SK-N-DZ (cell line): ENCODE results near the gene ANKS6.

Source experiments
- DNase-seq: peaks from one replicate; pipeline ENCODE4 v3.0.0-alpha.2; 2015; ENCODE audit warnings: low spot score

ANKS6 gene

GRCh38 chr9:98772364-98773155 is 23.8 kb downstream of the ANKS6 start:
- DNase-seq, result no peak

- no peak for DNase-seq
These were observed 25.0 kb downstream of the ANKS6 start for GRCh38 chr9:98771209-98771874.

- DNase-seq, result no peak
These were observed 25.6 kb downstream of the ANKS6 start for GRCh38 chr9:98770717-98771116.

GRCh38 chr9:98768344-98768743 is 28.0 kb downstream of the ANKS6 start:
- DNase-seq, result no peak

GRCh38 chr9:98767915-98768314 is 28.4 kb downstream of the ANKS6 start:
- DNase-seq, result no peak

- DNase-seq, result no peak
These were observed 29.2 kb downstream of the ANKS6 start for GRCh38 chr9:98767196-98767595.

GRCh38 chr9:98766586-98766985 is 29.8 kb downstream of the ANKS6 start:
- no peak for DNase-seq

GRCh38 chr9:98765256-98765655 is 31.1 kb downstream of the ANKS6 start:
- DNase-seq, result no peak

GRCh38 chr9:98763986-98764745 is 32.2 kb downstream of the ANKS6 start:
- no peak for DNase-seq

- no peak for DNase-seq
These were observed 36.1 kb downstream of the ANKS6 start for GRCh38 chr9:98760231-98760630.

GRCh38 chr9:98755006-98755618 is 41.2 kb downstream of the ANKS6 start:
- DNase-seq, result no peak

- DNase-seq, result no peak
These were observed 45.1 kb downstream of the ANKS6 start for GRCh38 chr9:98751210-98751609.

GRCh38 chr9:98750364-98751060 is 45.8 kb downstream of the ANKS6 start:
- no peak for DNase-seq

GRCh38 chr9:98747476-98747875 is 48.9 kb downstream of the ANKS6 start:
- DNase-seq, result no peak

GRCh38 chr9:98745470-98745869 is 50.9 kb downstream of the ANKS6 start:
- DNase-seq, result no peak

- no peak for DNase-seq
These were observed 52.3 kb downstream of the ANKS6 start for GRCh38 chr9:98743818-98744611.

GRCh38 chr9:98743329-98743728 is 53.0 kb downstream of the ANKS6 start:
- no peak for DNase-seq

GRCh38 chr9:98742325-98743280 is 53.8 kb downstream of the ANKS6 start:
- DNase-seq, result no peak

GRCh38 chr9:98740226-98740881 is 56.0 kb downstream of the ANKS6 start:
- no peak for DNase-seq
